GM08714 (cell line): ENCODE results near the gene IFNLR1.

ENCODE experiments used
- H3K4me3 ChIP-seq: fragments of 200-500 bp; sonication (Bioruptor generic); 2 replicates; pipeline ENCODE4 v1.5.1; 2014; ENCODE audit warnings: mild to moderate bottlenecking, low read length, inconsistent platforms
- ZNF274 ChIP-seq: IDR thresholded peaks from 2 replicates; pipeline ENCODE4 v1.6.1; 2012; ENCODE audit warnings: mild to moderate bottlenecking, low read depth, low read length

The IFNLR1 gene

GRCh38 chr1:24122776-24123175 lies 64.3 kb downstream of the IFNLR1 start:
- no peak for TF ChIP-seq ZNF274
- no peak overlapping the region for H3K4me3 ChIP-seq

- TF ChIP-seq ZNF274 = no peak
- no peak overlapping the region for H3K4me3 ChIP-seq
These were observed 65.7 kb downstream of the IFNLR1 start for GRCh38 chr1:24121406-24121805.

- TF ChIP-seq ZNF274 = no peak
- no peak overlapping the region for H3K4me3 ChIP-seq
These were observed 66.1 kb downstream of the IFNLR1 start for GRCh38 chr1:24120965-24121364.

- no peak overlapping the region for H3K4me3 ChIP-seq
- TF ChIP-seq ZNF274 = no peak
These were observed 67.0 kb downstream of the IFNLR1 start for GRCh38 chr1:24119859-24120756.

- no peak for TF ChIP-seq ZNF274
- H3K4me3 ChIP-seq = no peak overlapping the region
These were observed 67.6 kb downstream of the IFNLR1 start for GRCh38 chr1:24119489-24119858.

GRCh38 chr1:24118410-24119242 lies 68.5 kb downstream of the IFNLR1 start:
- no peak overlapping the region for H3K4me3 ChIP-seq
- TF ChIP-seq ZNF274 = no peak

DNA sequence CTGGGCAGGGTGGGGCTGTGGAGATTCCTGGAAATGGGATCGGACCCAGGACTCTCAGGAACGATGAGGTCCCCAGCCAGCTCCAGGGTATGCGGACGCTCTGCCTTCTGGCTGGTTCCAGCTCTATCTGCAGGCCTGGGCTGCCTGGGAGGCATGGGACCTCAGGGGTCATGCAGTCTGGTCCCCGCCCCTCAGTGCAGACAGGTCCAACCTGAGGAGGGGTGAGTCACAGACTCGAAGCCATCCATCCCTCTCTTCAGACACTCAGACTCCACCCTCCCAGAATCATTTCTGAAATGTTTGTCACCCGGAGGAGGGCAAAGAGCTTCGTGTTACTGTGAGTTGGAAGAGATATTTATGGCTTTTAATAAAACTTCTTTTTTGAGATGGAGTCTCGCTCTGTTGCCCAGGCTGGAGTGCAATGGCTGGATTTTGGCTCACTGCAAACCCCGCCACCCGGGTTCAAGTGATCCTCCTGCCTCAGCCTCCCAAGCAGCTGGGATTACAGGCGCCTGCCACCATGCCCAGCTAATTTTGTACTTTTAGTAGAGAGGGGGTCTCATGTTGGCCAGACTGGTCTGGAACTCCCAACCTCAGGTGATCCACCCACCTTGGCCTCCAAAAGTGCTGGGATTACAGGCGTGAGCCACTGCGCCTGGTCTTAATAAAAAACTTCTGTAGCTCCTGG lies 69.2 kb downstream of the IFNLR1 start:
- no peak for TF ChIP-seq ZNF274
- H3K4me3 ChIP-seq = no peak overlapping the region

DNA sequence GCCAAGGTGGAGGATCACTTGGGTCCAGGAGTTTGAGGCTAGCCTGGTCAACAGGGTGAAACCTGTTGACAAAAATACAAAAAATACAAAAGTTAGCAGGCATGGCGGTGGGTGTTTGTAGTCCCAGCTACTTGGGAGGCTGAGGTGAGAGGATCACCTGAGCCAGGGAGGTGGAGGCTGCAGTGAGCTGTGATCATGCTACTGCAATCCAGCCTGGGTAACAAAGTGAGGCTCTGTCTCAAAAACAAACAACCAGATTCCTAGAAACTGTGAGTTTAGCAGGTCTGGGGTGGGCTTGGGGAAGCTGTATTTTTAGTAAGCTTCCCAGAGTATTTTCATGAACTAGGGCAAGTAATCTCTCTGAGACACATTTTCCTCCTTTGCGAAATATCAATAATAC lies 70.0 kb downstream of the IFNLR1 start:
- no peak for TF ChIP-seq ZNF274
- H3K4me3 ChIP-seq = no peak overlapping the region

- no peak for TF ChIP-seq ZNF274
These were observed 72.3 kb downstream of the IFNLR1 start for GRCh38 chr1:24114753-24115152.

DNA sequence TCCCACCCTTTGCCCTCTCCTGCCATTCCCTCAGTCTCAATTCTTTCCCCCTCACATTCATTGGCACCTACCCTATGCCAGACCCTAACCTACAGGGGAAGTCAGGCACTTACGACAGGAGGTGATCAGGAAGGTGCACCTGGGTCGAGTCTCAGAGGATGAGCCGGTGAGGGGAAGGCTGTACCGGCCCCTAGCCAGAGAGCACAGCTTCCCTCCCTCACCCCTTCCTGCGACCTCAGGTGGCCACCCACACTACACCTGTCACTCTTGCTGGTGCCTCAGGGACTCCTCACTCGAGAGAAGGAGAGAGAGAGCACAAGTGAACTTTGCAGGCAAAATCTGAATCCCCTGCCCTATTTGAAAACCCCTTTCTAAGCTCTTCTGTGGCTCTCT lies 73.5 kb downstream of the IFNLR1 start:
- TF ChIP-seq ZNF274 = no peak
- no peak overlapping the region for H3K4me3 ChIP-seq

More at GRCh38 chr1:24114753-24115152, 72.3 kb downstream of the IFNLR1 start:
- H3K4me3 ChIP-seq = no peak overlapping the region

DNA sequence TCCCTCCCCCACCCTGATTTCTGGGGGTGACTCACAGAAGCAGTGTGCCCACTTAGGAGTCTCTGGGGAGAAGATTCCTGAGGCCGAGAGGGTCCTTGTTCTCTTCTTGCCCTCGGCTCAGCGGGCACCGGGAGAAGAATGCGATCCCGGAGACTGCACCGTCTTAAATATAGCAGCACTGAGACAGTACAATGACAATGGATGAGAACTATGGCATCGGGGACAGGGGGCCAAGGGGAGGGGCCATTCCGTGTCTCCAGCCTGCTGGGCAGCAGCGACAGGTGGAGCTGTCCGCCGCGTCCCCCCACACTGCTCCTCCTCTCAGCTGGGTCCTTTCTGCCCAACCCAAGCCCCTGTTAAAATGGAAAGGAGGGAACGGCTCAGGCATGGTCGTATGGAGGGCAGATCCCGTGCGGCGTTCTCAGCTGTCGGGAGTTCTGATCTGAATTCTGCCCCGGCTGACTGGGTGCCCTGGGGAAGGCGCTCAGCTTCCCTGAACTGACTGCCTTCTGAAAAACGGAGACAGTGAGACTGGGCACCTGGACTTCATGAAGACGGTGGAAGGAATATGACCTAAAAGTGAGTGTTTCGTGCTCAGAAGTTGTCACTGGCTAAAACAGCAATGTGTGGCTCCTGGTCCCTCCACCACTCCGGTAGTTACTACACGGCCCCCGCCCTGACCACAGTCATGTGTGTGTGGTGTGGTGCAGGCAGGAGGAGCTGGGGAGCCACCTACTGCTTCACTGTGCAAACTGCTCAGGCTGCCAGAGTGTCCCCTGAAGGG lies 74.9 kb downstream of the IFNLR1 start, which contains the start of gene MYOM3:
Gene MYOM3, minus strand, starts transcription at position 140 of the 784 bp plus-strand sequence. CDS start 3,499 bp downstream, outside the sequence.
- TF ChIP-seq ZNF274 = no peak
- H3K4me3 ChIP-seq = no peak within 1 kb of the TSS

DNA sequence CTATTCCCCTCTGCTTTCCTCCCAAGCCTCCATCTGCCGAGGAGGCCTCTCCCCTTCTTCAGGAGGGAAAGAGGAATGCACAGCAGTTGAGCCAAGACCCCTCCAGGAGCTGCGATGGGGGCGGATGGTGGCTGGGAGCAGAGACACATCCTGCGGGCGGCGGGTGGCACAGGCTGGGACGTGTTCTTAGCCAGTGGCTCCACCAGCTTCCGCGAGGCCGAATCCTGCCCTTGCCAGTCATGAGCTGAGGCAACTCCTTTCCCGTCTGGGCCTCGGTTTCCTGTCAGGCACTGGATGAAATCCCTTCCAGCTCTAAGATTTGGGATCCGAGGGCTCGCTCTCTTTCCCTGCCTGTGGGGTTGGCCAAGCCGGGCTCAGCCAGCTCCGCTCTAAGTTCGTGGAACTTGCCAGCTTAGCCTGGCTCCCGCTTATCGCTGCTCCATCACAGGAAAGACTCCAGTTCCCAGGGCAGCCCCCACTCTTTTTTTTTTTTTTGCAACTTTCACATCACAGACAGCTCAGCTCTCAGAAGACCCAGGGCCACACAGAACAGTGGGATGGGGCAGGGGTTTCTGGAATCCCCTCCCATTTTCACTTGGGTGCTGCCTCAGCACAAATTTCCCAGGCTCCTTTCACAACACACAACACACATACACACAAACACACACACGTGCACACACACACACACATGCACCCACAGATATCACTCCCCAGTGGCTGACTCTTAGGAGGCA lies 75.7 kb downstream of the IFNLR1 start:
- H3K4me3 ChIP-seq = no peak overlapping the region
- no peak for TF ChIP-seq ZNF274
